H9 (cell line): ENCODE results near the gene UPK1A. TPM values are rescaled to one million over a fixed set of nuclear protein-coding genes. Genes with fewer than 3 reads are reported as not detected.

ENCODE experiments used
- DNase-seq: peaks from one replicate; pipeline ENCODE4 v3.0.0-alpha.2; 2017
- H2AFZ ChIP-seq: one replicate; pipeline ENCODE4 v1.6.1; 2013; ENCODE audit warnings: mild to moderate bottlenecking, low read length, control low read depth, moderate library complexity
- H2AK5ac ChIP-seq: 2 replicates; pipeline ENCODE4 v1.6.1; 2013; ENCODE audit warnings: low read length, control low read depth, mixed read lengths; ENCODE audit not compliant: insufficient read length
- H2BK120ac ChIP-seq: one replicate; pipeline ENCODE4 v1.6.1; 2013; ENCODE audit warnings: low read depth, mild to moderate bottlenecking, low read length, control low read depth, inconsistent platforms; ENCODE audit not compliant: poor library complexity, severe bottlenecking
- H2BK12ac ChIP-seq: 2 replicates; pipeline ENCODE4 v1.6.1; 2013; ENCODE audit warnings: low read length, control low read depth, mixed read lengths, low read depth; ENCODE audit not compliant: insufficient read length
- H2BK15ac ChIP-seq: 2 replicates; pipeline ENCODE4 v1.6.1; 2013; ENCODE audit warnings: low read depth, low read length, control low read depth
- H2BK20ac ChIP-seq: one replicate; pipeline ENCODE4 v1.6.1; 2013; ENCODE audit warnings: low read depth, mild to moderate bottlenecking, low read length, control low read depth, inconsistent platforms; ENCODE audit not compliant: poor library complexity, severe bottlenecking
- H2BK5ac ChIP-seq: 2 replicates; pipeline ENCODE4 v1.6.1; 2013; ENCODE audit warnings: low read length, control low read depth, mixed read lengths; ENCODE audit not compliant: insufficient read length
- H3K14ac ChIP-seq: 2 replicates; pipeline ENCODE4 v1.6.1; 2013; ENCODE audit warnings: low read length, control low read depth; ENCODE audit not compliant: insufficient read depth
- H3K18ac ChIP-seq: 2 replicates; pipeline ENCODE4 v1.6.1; 2013; ENCODE audit warnings: low read depth, mild to moderate bottlenecking, mixed read lengths, low read length, control low read depth; ENCODE audit not compliant: insufficient read length
- H3K23ac ChIP-seq: 2 replicates; pipeline ENCODE4 v1.6.1; 2013; ENCODE audit warnings: low read length, control low read depth, mixed read lengths, low read depth; ENCODE audit not compliant: insufficient read length
- H3K23me2 ChIP-seq: 2 replicates; pipeline ENCODE4 v1.6.1; 2013; ENCODE audit warnings: low read depth, mild to moderate bottlenecking, mixed read lengths, low read length, control low read depth; ENCODE audit not compliant: insufficient read length, poor library complexity, severe bottlenecking
- H3K27ac ChIP-seq: 2 replicates; pipeline ENCODE4 v1.5.1; 2013; ENCODE audit warnings: low read length, control low read depth, mixed read lengths, low read depth; ENCODE audit not compliant: insufficient read length
- H3K27me3 ChIP-seq: 2 replicates; pipeline ENCODE4 v1.6.1; 2013; ENCODE audit warnings: low read length, control low read depth, inconsistent platforms; ENCODE audit not compliant: insufficient read depth
- H3K4ac ChIP-seq: 2 replicates; pipeline ENCODE4 v1.6.1; 2013; ENCODE audit warnings: low read depth, mild to moderate bottlenecking, control low read depth, inconsistent platforms, low read length, moderate library complexity
- H3K4me1 ChIP-seq: 2 replicates; pipeline ENCODE4 v1.6.1; 2013; ENCODE audit warnings: low read length, control low read depth, inconsistent platforms; ENCODE audit not compliant: insufficient read depth
- H3K4me2 ChIP-seq: 2 replicates; pipeline ENCODE4 v1.6.1; 2013; ENCODE audit warnings: low read length, control low read depth, mixed read lengths; ENCODE audit not compliant: insufficient read length, insufficient read depth
- H3K56ac ChIP-seq: 2 replicates; pipeline ENCODE4 v1.6.1; 2013; ENCODE audit warnings: low read depth, mild to moderate bottlenecking, mixed read lengths, low read length, control low read depth; ENCODE audit not compliant: insufficient read length
- H3K79me1 ChIP-seq: 2 replicates; pipeline ENCODE4 v1.6.1; 2013; ENCODE audit warnings: low read depth, mild to moderate bottlenecking, moderate library complexity, low read length, control low read depth, inconsistent platforms; ENCODE audit not compliant: insufficient read depth, poor library complexity, severe bottlenecking
- H3K79me2 ChIP-seq: 2 replicates; pipeline ENCODE4 v1.6.1; 2013; ENCODE audit warnings: low read length, control low read depth, inconsistent platforms; ENCODE audit not compliant: insufficient read depth
- H3K9ac ChIP-seq: 2 replicates; pipeline ENCODE4 v1.6.1; 2013; ENCODE audit warnings: low read length, control low read depth, mixed read lengths; ENCODE audit not compliant: insufficient read length; ENCODE audit errors: extremely low read depth
- H3K9me3 ChIP-seq: one replicate; pipeline ENCODE4 v1.6.1; 2013; ENCODE audit warnings: low read depth, low read length, inconsistent platforms; ENCODE audit not compliant: control insufficient read depth
- H3T11ph ChIP-seq: one replicate; pipeline ENCODE4 v1.6.1; 2013; ENCODE audit warnings: mild to moderate bottlenecking, low read length, control low read depth, inconsistent platforms
- H4K20me1 ChIP-seq: one replicate; pipeline ENCODE4 v1.6.1; 2013; ENCODE audit not compliant: control insufficient read depth, insufficient read length, insufficient read depth
- H4K5ac ChIP-seq: 2 replicates; pipeline ENCODE4 v1.6.1; 2013; ENCODE audit warnings: low read depth, mild to moderate bottlenecking, mixed read lengths, low read length, control low read depth; ENCODE audit not compliant: insufficient read length
- H4K8ac ChIP-seq: replicated peaks from 2 replicates; pipeline ENCODE4 v1.6.1; 2013; ENCODE audit warnings: low read length, control low read depth, mixed read lengths, low read depth; ENCODE audit not compliant: insufficient read length
- H4K91ac ChIP-seq: 2 replicates; pipeline ENCODE4 v1.6.1; 2013; ENCODE audit warnings: low read depth, mild to moderate bottlenecking, moderate library complexity, mixed read lengths, low read length, control low read depth; ENCODE audit not compliant: insufficient read length
- H3K27ac Mint-ChIP-seq, 3 experiments: 2 replicates in 2 of 3; 3 replicates in 1 of 3; pipeline ENCODE4 v1.8.0; 2020 to 2021; ENCODE audit warnings: mixed read lengths in 3 of 3, mild to moderate bottlenecking in 1 of 3, moderate library complexity in 1 of 3
- H3K27me3 Mint-ChIP-seq: 2 replicates; pipeline ENCODE4 v1.8.0; 2021; ENCODE audit warnings: low read depth, mild to moderate bottlenecking, moderate library complexity, mixed read lengths
- H3K36me3 Mint-ChIP-seq, 3 experiments: 2 replicates in 2 of 3; 3 replicates in 1 of 3; pipeline ENCODE4 v1.8.0; 2020 to 2021; ENCODE audit warnings: low read depth in 3 of 3, mixed read lengths in 3 of 3; ENCODE audit not compliant: insufficient read depth in 1 of 3
- H3K4me1 Mint-ChIP-seq, 2 experiments: 2 replicates each; pipeline ENCODE4 v1.8.0; 2020; ENCODE audit warnings: mixed read lengths in 2 of 2
- H3K4me3 Mint-ChIP-seq, 2 experiments: 2 replicates in 1 of 2; 3 replicates in 1 of 2; pipeline ENCODE4 v1.8.0; 2020 to 2021; ENCODE audit warnings: mild to moderate bottlenecking in 2 of 2, mixed read lengths in 2 of 2, moderate library complexity in 1 of 2
- H3K9me3 Mint-ChIP-seq, 2 experiments: 2 replicates in 1 of 2; 3 replicates in 1 of 2; pipeline ENCODE4 v1.8.0; 2020; ENCODE audit warnings: mild to moderate bottlenecking in 2 of 2, mixed read lengths in 2 of 2, moderate library complexity in 1 of 2
- CTCF ChIP-seq: fragments of 200-600 bp; sonication (generic); conservative IDR thresholded peaks from 3 replicates; pipeline ENCODE4 v1.8.0; 2021; ENCODE audit warnings: antibody characterized with exemption, mild to moderate bottlenecking
- WGBS: extraction: QIAGEN DNeasy Blood & Tissue Kit; methylation state at CpG from one replicate; pipeline ENCODE4 v1.1.7; 2013; ENCODE audit warnings: missing lambda C conversion rate, low lambda C conversion rate, mixed read lengths; ENCODE audit not compliant: insufficient read length; ENCODE audit errors: extremely low coverage; 5-methylcytosine and 5-hydroxymethylcytosine counted together
- total RNA-seq: library from RNA; stranded (reverse); gene quantifications from 2 replicates; pipeline ENCODE4 v1.2.1, GENCODE V29; 2021

UPK1A gene
- total RNA-seq, 1 experiment from 2014 or later = 4.3 TPM

GRCh38 chr19:35656700-35657099, 9.6 kb upstream of the UPK1A start:
- no peaks in the 10 kb centered on the region for H3K27me3 ChIP-seq
- H3K79me2 ChIP-seq = no peaks in the 10 kb centered on the region
- H3K79me1 ChIP-seq = no peaks in the 10 kb centered on the region
- no peak overlapping the region for H3K9ac ChIP-seq
- no peak for DNase-seq
- no peak overlapping the region for H3K27ac ChIP-seq
- H3K4me3 Mint-ChIP-seq = no peak overlapping the region
- no peaks in the 10 kb centered on the region for H3K4me1 Mint-ChIP-seq
- H4K8ac ChIP-seq = no peak overlapping the region
- H2AK5ac ChIP-seq = no peak overlapping the region
- no peak overlapping the region for H4K5ac ChIP-seq
- H3K14ac ChIP-seq = no peak overlapping the region
- H3K9me3 Mint-ChIP-seq = no peaks in the 10 kb centered on the region
- no peak overlapping the region for H2BK5ac ChIP-seq
- H3K4ac ChIP-seq = no peak overlapping the region
- H3K18ac ChIP-seq = no peak overlapping the region
- no peak overlapping the region for H4K91ac ChIP-seq
- no peak overlapping the region for H2BK20ac ChIP-seq
- no peaks in the 10 kb centered on the region for H3K23me2 ChIP-seq
- H3K4me1 ChIP-seq = no peaks in the 10 kb centered on the region
- H3K56ac ChIP-seq = no peak overlapping the region
- WGBS = no CpG with 5 or more reads among the region's 6 CpGs
- no peak overlapping the region for H2BK12ac ChIP-seq
- no peak for TF ChIP-seq CTCF
- no peak overlapping the region for H3K27ac Mint-ChIP-seq
- H3K27me3 Mint-ChIP-seq = no peaks in the 10 kb centered on the region
- H2BK15ac ChIP-seq = no peak overlapping the region
- H3K23ac ChIP-seq = no peak overlapping the region
- H3K9me3 ChIP-seq = no peaks in the 10 kb centered on the region
- H2BK120ac ChIP-seq = no peak overlapping the region
- no peak overlapping the region for H2AFZ ChIP-seq
- H4K20me1 ChIP-seq = no peaks in the 10 kb centered on the region
- H3K4me2 ChIP-seq = no peak overlapping the region
- peaks cover 60 to 84% (median 84%) of the 10 kb centered on the region in 3 experiments for H3K36me3 Mint-ChIP-seq
- no peak overlapping the region for H3T11ph ChIP-seq
